Measurements from ENCODE around the gene HYAL2.

GRCh38 chr3:50322115-50322385 is 495 bp downstream of the HYAL2 start:
- TF ChIP-seq CTCF (IDR thresholded peaks at IDR 0.05; ENCODE audit: insufficient read depth, low read length, poor library complexity, severe bottlenecking) (no peak), EZH2phosphoT487 (conservative IDR thresholded peaks at IDR 0.05; ENCODE audit: low read length) (no peak)
